ENCODE data around the gene SRPK2.

The SRPK2 gene

DNA sequence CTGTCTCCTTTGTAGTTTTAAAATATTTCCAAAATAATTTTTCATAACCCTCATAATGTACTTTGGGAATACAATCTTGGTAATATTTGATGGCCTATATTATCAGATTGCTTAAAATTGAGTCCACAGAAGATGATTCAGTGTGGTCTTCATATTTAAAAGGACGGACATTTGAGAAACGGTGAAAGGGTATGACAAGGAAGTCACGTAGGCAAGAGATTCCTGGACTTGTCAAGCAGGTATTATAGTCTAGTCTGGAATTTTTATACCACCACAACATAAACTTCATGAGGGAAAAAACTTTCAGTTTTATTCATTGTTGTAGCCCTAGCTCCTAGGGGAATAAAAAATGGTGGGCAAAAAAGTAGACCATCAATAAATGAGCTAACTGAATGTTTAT, 292.4 kb downstream of the SRPK2 start:
- no peak for TF ChIP-seq POLR2A (IDR thresholded peaks at IDR 0.05; ENCODE audit: low read depth, low read length)
- no peak for FAIRE-seq
- DNase-seq (ENCODE audit: insufficient read length, low spot score), result no peak

DNA sequence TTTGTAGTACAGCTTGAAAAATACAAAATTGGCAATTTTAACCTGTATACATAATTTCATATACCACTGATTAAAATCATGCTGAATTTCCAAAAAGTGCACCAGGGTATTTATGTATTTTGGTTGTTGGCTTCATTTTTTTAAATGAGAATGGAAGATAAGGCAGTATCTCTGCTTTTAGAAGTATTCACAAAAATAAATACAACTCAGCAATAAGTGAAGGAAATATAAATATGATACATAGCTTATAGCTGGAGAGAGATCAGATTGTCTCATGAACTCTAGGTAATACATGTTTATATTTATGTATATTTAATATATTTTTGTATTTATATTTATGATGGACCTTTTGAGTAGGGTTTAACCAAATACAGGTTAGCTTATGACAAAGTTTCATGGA, 293.8 kb downstream of the SRPK2 start:
- DNase-seq (ENCODE audit: insufficient read length, low spot score) (no peak), FAIRE-seq (no peak)
- no peak for TF ChIP-seq POLR2A (IDR thresholded peaks at IDR 0.05; ENCODE audit: low read depth, low read length)

DNA sequence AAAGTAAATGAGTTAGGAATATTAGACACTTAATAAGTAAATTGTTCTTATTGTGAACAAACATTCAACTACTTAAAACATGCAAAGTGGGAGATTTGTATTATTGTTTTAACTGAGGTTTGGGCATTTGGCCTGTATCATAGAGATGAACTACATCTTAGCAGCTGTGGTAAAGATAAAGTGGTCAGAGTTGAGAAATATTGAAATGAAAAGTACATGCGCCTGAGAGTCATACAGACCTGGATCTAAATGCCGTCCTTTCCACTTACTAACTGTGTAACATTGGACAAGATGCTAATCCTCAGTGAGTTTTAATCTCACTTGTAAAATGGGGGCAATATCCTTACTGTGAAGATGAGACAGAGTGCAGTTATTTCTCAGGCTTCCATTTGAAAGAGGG, 300.3 kb downstream of the SRPK2 start:
- FAIRE-seq, result peak; percentile 6
- no peak for TF ChIP-seq POLR2A (IDR thresholded peaks at IDR 0.05; ENCODE audit: low read depth, low read length)
- DNase-seq (ENCODE audit: insufficient read length, low spot score), result no peak

DNA sequence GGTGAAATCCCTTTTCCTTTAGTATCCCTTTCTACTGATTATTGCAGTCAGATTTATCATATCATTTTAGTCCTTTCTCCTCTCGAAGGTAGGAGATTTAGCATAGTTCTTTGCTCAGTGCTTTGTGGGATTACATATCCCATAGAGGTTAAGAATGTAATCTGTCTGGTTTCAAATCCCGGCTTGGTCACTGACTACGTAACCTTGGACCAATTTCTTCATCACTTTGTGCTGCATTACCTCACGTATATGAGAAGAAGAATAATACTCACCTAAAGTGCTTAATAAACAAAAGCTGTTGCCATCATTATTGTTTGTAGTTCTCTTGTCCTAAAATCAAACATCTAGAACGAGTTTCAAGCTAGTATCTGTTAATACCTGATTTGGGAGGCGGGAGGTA, 300.7 kb downstream of the SRPK2 start:
- DNase-seq (ENCODE audit: insufficient read length, low spot score), result no peak
- no peak for TF ChIP-seq POLR2A (IDR thresholded peaks at IDR 0.05; ENCODE audit: low read depth, low read length)
- no peak for FAIRE-seq

DNA sequence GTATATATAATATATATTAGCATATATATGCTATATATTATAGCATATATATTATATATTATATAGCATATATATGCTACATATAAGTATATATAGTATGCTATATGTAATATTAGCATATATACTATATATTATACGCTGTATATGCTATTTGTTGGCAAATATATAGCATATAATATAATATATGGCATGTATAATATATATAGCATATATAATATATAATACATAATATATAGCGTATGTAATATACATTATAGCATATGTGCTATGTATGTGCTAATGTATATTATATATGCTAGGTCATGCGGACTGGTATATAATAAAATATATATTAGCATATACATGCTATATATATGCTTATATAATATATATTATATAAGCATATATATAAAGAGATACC, 301.9 kb downstream of the SRPK2 start:
- no peak for DNase-seq (ENCODE audit: insufficient read length, low spot score)
- FAIRE-seq, result no peak
- no peak for TF ChIP-seq POLR2A (IDR thresholded peaks at IDR 0.05; ENCODE audit: low read depth, low read length)

DNA sequence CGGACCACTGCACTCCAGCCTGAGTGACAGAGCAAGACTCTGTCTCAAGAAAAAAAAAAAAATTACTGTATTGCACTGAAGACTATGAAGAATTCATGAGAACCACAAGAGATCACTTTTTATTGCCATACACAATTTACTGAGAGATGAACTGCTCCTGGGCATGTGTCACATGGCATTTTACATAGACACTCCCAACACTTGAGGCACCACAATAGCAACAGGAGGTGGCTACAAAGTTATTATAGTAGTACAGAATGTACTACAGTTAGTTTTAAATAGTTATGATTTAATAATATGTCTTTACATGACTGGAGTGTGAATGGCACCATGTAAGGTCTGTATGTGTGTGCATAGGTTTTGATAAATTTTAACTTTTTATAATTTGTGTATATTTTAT, 304.1 kb downstream of the SRPK2 start:
- FAIRE-seq, result no peak
- no peak for DNase-seq (ENCODE audit: insufficient read length, low spot score)
- TF ChIP-seq POLR2A (IDR thresholded peaks at IDR 0.05; ENCODE audit: low read depth, low read length), result no peak

DNA sequence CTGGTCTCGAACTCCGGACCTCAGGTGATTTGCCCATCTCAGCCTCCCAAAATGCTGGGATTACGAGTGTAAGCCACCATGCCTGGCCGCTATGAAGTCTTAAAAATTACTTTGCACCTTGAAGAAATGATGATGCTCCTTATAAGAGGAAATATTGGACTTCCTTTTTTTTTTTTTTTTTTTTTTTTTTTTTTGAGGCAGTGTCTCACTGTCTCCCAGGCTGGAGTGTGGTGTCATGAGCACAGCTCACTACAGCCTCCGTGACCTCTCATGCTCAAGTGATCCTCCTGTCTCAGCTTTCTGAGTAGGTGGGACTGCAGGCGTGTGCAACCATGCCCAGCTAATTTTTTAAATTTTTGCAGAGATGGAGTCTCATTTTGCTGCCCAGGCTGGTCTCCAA, 309.4 kb downstream of the SRPK2 start:
- DNase-seq (ENCODE audit: insufficient read length, low spot score) (no peak), FAIRE-seq (no peak)
- no peak for TF ChIP-seq POLR2A (IDR thresholded peaks at IDR 0.05; ENCODE audit: low read depth, low read length)

DNA sequence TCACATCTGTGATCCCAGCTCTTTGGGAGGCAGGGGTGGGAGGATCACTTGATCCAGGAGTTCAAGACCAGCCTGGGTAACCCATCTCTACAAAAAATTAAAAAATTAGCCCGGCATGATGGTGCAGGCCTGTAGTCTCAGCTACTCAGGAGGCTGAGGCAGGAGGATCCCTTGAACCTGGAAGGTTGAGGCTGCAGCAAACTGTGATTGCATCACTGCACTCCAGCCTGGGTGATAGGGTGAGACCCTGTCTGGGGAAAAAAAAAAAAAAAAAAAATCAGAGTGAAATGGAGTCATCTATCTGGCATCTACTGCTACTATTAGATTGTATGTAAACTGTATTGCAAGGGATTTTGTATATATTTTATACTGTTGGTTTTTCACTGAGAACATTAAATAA, 315.6 kb downstream of the SRPK2 start:
- DNase-seq (ENCODE audit: insufficient read length, low spot score) (no peak), FAIRE-seq (no peak)
- no peak for TF ChIP-seq POLR2A (IDR thresholded peaks at IDR 0.05; ENCODE audit: low read depth, low read length)

DNA sequence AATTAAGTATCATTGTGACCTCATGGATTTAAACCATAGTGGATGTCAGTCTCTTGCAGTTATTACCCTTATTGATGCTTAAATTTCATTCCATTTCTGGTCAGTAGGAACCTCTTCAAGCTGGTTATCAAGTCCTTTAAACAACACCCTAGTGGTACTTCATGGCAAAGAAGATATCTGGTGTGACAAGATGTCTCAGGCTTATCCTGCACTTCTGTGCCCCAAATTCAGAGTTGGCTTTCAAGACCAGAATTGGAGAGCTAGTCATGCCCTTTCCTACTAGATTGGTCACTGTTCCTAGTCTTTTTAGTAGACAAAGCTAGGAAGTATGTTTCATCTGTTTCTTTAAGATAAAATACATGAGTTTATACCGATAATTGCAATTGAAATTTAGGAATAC, 319.8 kb downstream of the SRPK2 start:
- TF ChIP-seq POLR2A (IDR thresholded peaks at IDR 0.05; ENCODE audit: low read depth, low read length), result no peak
- FAIRE-seq, result no peak
- DNase-seq (ENCODE audit: insufficient read length, low spot score), result no peak

DNA sequence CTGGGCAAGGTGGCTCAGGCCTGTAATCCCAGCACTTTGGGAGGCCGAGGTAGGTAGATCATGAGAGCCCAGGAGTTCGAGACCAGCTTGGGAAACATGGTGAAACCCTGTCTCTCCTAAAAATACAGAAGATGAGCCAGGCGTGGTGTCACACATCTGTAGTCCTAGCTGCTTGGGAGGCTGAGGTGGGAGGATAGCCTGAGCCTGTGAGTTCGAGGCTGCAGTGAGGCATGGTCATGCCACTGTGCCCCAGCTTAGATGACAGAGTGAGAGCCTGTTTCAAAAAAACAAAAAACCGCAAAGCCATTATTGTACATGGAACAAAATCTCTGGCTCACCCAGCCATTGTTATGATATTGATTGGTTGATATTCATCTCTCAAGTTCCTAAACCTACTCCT, 321.0 kb downstream of the SRPK2 start:
- DNase-seq (ENCODE audit: insufficient read length, low spot score) (no peak), FAIRE-seq (peak; percentile 11)
- TF ChIP-seq POLR2A (IDR thresholded peaks at IDR 0.05; ENCODE audit: low read depth, low read length), result no peak

Data from H54 (cell line).